ENCODE results near the gene CTNNAL1.

DNA sequence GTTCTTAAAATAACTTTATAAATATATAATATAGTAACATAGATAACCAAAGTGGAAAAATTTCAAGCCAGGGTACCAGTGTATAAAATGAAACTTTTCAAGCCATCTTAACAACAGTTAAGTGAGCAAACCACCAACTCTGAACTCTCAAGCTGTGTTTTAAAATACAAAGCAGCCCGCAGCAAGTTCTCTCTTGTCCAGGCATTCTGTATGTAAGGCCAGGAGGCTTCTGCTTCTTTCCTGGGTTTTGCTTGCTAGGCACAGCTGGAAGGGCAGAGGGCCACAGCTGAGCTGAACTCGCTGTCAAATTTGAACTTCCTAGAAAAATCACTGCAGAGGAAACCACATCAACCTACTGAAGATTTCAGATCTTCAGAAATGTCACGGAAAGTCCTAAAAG, 6.8 kb upstream of the CTNNAL1 start:
- TF ChIP-seq, protein P1, sequence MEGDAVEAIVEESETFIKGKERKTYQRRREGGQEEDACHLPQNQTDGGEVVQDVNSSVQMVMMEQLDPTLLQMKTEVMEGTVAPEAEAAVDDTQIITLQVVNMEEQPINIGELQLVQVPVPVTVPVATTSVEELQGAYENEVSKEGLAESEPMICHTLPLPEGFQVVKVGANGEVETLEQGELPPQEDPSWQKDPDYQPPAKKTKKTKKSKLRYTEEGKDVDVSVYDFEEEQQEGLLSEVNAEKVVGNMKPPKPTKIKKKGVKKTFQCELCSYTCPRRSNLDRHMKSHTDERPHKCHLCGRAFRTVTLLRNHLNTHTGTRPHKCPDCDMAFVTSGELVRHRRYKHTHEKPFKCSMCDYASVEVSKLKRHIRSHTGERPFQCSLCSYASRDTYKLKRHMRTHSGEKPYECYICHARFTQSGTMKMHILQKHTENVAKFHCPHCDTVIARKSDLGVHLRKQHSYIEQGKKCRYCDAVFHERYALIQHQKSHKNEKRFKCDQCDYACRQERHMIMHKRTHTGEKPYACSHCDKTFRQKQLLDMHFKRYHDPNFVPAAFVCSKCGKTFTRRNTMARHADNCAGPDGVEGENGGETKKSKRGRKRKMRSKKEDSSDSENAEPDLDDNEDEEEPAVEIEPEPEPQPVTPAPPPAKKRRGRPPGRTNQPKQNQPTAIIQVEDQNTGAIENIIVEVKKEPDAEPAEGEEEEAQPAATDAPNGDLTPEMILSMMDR (IDR thresholded peaks at IDR 0.05), result no peak
- no peak for TF ChIP-seq POLR2A (IDR thresholded peaks at IDR 0.05)

Measured in testis (tissue), 2 donors.